ENCODE results near the gene FAM107B. TPM values are rescaled to one million over a fixed set of nuclear protein-coding genes. Genes with fewer than 3 reads are reported as not detected.

Gene FAM107B
- total and polyA plus RNA-seq, 2 of the 8 experiments (the other 6 are each of a cell fraction or from before 2014, with no cell fraction given): 7.5 to 28.1 TPM

GRCh38 chr10:14678637-14679036 is 96.1 kb downstream of the FAM107B start (continued):
- TF ChIP-seq SIX5 (IDR thresholded peaks at IDR 0.05; ENCODE audit: low read depth, low read length) (no peak), KDM1A (IDR thresholded peaks at IDR 0.05; ENCODE audit: borderline replicate concordance, low read length) (no peak), CBX8 (IDR thresholded peaks at IDR 0.05; ENCODE audit: borderline replicate concordance, low read depth, low read length) (no peak), SP1 (IDR thresholded peaks at IDR 0.05; ENCODE audit: low read depth, low read length) (no peak)

Measured in H1 (cell line).